Liver (tissue), 9 donors: Measurements from ENCODE around the gene PSMB1. TPM values are rescaled to one million over a fixed set of nuclear protein-coding genes. Genes with fewer than 3 reads are reported as not detected.

Experiments
- DNase-seq: peaks from one replicate; pipeline ENCODE4 v3.0.0-alpha.2; 2017; ENCODE audit warnings: low spot score
- H3K27ac ChIP-seq, 2 donors: one replicate each; pipeline ENCODE4 v1.7.0; 2013; ENCODE audit warnings: inconsistent platforms in 2 of 2, low read length in 2 of 2, control low read depth in 1 of 2, low read depth in 1 of 2, mild to moderate bottlenecking in 1 of 2
- H3K27me3 ChIP-seq, 4 donors: one replicate each; pipeline versions ENCODE4 v1.6.1 to v1.7.0; 2013; ENCODE audit warnings: low read length in 3 of 4, inconsistent platforms in 1 of 4, mild to moderate bottlenecking in 1 of 4, moderate library complexity in 1 of 4; ENCODE audit not compliant: control insufficient read depth in 4 of 4, insufficient read depth in 4 of 4
- H3K36me3 ChIP-seq, 4 donors: one replicate each; pipeline versions ENCODE4 v1.6.1 to v1.7.0; 2013; ENCODE audit warnings: low read length in 3 of 4, mild to moderate bottlenecking in 3 of 4, low read depth in 1 of 4, moderate library complexity in 1 of 4; ENCODE audit not compliant: control insufficient read depth in 4 of 4, insufficient read depth in 3 of 4
- H3K4me1 ChIP-seq, 4 donors: one replicate each; pipeline versions ENCODE4 v1.6.1 to v1.7.0; 2013; ENCODE audit warnings: low read length in 3 of 4, mild to moderate bottlenecking in 3 of 4, moderate library complexity in 1 of 4; ENCODE audit not compliant: control insufficient read depth in 4 of 4, insufficient read depth in 4 of 4
- H3K4me3 ChIP-seq, 3 donors: one replicate each; pipeline versions ENCODE4 v1.6.1 to v1.7.0; 2013; ENCODE audit warnings: low read length in 3 of 3, control low read depth in 1 of 3, low read depth in 1 of 3, mild to moderate bottlenecking in 1 of 3
- H3K9ac ChIP-seq, 2 donors: one replicate each; pipeline ENCODE4 v1.7.0; 2013; ENCODE audit warnings: low read length in 2 of 2, mild to moderate bottlenecking in 2 of 2, moderate library complexity in 2 of 2, control low read depth in 1 of 2, low read depth in 1 of 2
- H3K9me3 ChIP-seq, 4 donors: one replicate each; pipeline versions ENCODE4 v1.6.1 to v1.7.0; 2013; ENCODE audit warnings: low read length in 3 of 4; ENCODE audit not compliant: control insufficient read depth in 4 of 4
- ATF3 ChIP-seq: IDR thresholded peaks from 2 replicates; pipeline ENCODE4 v1.6.1; 2016; ENCODE audit warnings: antibody characterized with exemption
- CTCF ChIP-seq: fragments of 150-350 bp; IDR thresholded peaks from 2 replicates; pipeline ENCODE4 v1.5.1; 2017; ENCODE audit warnings: improper control_type of control experiment, low read depth, low read length; ENCODE audit not compliant: missing input control
- EGR1 ChIP-seq, 2 donors: IDR thresholded peaks; 2 replicates each; pipeline ENCODE4 v1.6.1; 2016 to 2018; ENCODE audit warnings: antibody characterized with exemption in 2 of 2, low read depth in 2 of 2
- FOXA1 ChIP-seq: IDR thresholded peaks from 2 replicates; pipeline ENCODE4 v1.6.1; 2016; ENCODE audit warnings: antibody characterized with exemption
- FOXA2 ChIP-seq: IDR thresholded peaks from 2 replicates; pipeline ENCODE4 v1.6.1; 2016; ENCODE audit warnings: antibody characterized with exemption
- GABPA ChIP-seq, 2 donors: IDR thresholded peaks in 1 of 2; conservative IDR thresholded peaks in 1 of 2; 2 replicates each; pipeline ENCODE4 v1.6.1; 2016; ENCODE audit warnings: antibody characterized with exemption in 2 of 2, mild to moderate bottlenecking in 1 of 2, moderate library complexity in 1 of 2
- HNF4A ChIP-seq, 2 donors: conservative IDR thresholded peaks; 2 replicates each; pipeline ENCODE4 v1.6.1; 2016; ENCODE audit warnings: antibody characterized with exemption in 2 of 2, mild to moderate bottlenecking in 2 of 2
- HNF4G ChIP-seq: IDR thresholded peaks from 2 replicates; pipeline ENCODE4 v1.6.1; 2016; ENCODE audit warnings: antibody characterized with exemption
- JUND ChIP-seq, 2 donors: IDR thresholded peaks; 2 replicates each; pipeline ENCODE4 v1.6.1; 2016; ENCODE audit warnings: antibody characterized with exemption in 2 of 2
- MAX ChIP-seq: IDR thresholded peaks from 2 replicates; pipeline ENCODE4 v1.6.1; 2016; ENCODE audit warnings: antibody characterized with exemption
- NR2F2 ChIP-seq: IDR thresholded peaks from 2 replicates; pipeline ENCODE4 v1.6.1; 2016; ENCODE audit warnings: antibody characterized with exemption
- RAD21 ChIP-seq, 2 donors: IDR thresholded peaks; 2 replicates each; pipeline ENCODE4 v1.6.1; 2016; ENCODE audit warnings: antibody characterized with exemption in 2 of 2, mild to moderate bottlenecking in 2 of 2
- REST ChIP-seq: IDR thresholded peaks from 2 replicates; pipeline ENCODE4 v1.6.1; 2016; ENCODE audit warnings: antibody characterized with exemption, mild to moderate bottlenecking
- RXRA ChIP-seq, 2 donors: IDR thresholded peaks; 2 replicates each; pipeline ENCODE4 v1.6.1; 2017 to 2018; ENCODE audit warnings: antibody characterized with exemption in 2 of 2, mild to moderate bottlenecking in 1 of 2
- SP1 ChIP-seq: IDR thresholded peaks from 2 replicates; pipeline ENCODE4 v1.6.1; 2018; ENCODE audit warnings: antibody characterized with exemption, mild to moderate bottlenecking
- TAF1 ChIP-seq: conservative IDR thresholded peaks from 2 replicates; pipeline ENCODE4 v1.6.1; 2016; ENCODE audit warnings: antibody characterized with exemption, mild to moderate bottlenecking
- YY1 ChIP-seq: IDR thresholded peaks from 2 replicates; pipeline ENCODE4 v1.6.1; 2016; ENCODE audit warnings: antibody characterized with exemption, mild to moderate bottlenecking
- ZBTB33 ChIP-seq: IDR thresholded peaks from 2 replicates; pipeline ENCODE4 v1.6.1; 2016; ENCODE audit warnings: antibody characterized with exemption
- WGBS: extraction: QIAGEN DNeasy Blood & Tissue Kit; methylation state at CpG from one replicate; pipeline ENCODE4 v1.1.7; 2013; 5-methylcytosine and 5-hydroxymethylcytosine counted together
- polyA plus RNA-seq, 2 donors: library from polyadenylated mRNA; stranded (reverse) in 1 of 2; unstranded in 1 of 2; fragments of 200-250 nt in 1 of 2; fragments of >200 nt in 1 of 2; fragmentation: Nextera tagmentation in 1 of 2; extraction: Ambion mirVana in 1 of 2; gene quantifications; one replicate each; pipeline versions ENCODE4 v1.2.1 to v1.2.3, GENCODE V29; 2013 to 2015
- total RNA-seq, 2 donors: library from RNA; depleted of rRNA; stranded (reverse); fragments of >200 nt; gene quantifications; one replicate each; pipeline ENCODE4 v1.2.3, GENCODE V29; 2014
- donor health status: healthy.
- donor health status: healthy.
- donor health status: healthy.
- donor health status: healthy.
- donor health status: healthy.

Gene PSMB1
- total and polyA plus RNA-seq, 4 donors: 177 to 314 (median 188) TPM

- peak within 1 kb of the TSS; percentile 80 to 98 for H3K27ac ChIP-seq
- DNase-seq: peak; percentile 97
- H3K9me3 ChIP-seq: no peaks in the 10 kb centered on the region
- H3K4me3 ChIP-seq: peak within 1 kb of the TSS; percentile 88 to 100 (median 91)
- WGBS: under 1% methylated on average over 51 of the region's 51 CpGs
- H3K27me3 ChIP-seq: no peaks in the 10 kb centered on the region
- H3K4me1 ChIP-seq: peaks cover 5 to 47% (median 41%) of the 10 kb centered on the region in 4 donors
- peaks cover 0 to 2% (median 0%) of the 10 kb centered on the region in 4 donors for H3K36me3 ChIP-seq
- TF ChIP-seq GABPA (IDR thresholded peaks at IDR 0.05 in 1 of 2, conservative IDR thresholded peaks at IDR 0.05 in 1 of 2): peak; percentile 97 to 100
- TF ChIP-seq JUND (IDR thresholded peaks at IDR 0.05): peak; percentile 53 to 65
- TF ChIP-seq RAD21 (IDR thresholded peaks at IDR 0.05): peak in 1 of 2 donors; percentile 12
- TF ChIP-seq HNF4A (conservative IDR thresholded peaks at IDR 0.05): peak; percentile 64 to 75
- TF ChIP-seq TAF1: peak; percentile 75
- TF ChIP-seq RXRA (IDR thresholded peaks at IDR 0.05): peak; percentile 96 to 98
- TF ChIP-seq SP1: peak; percentile 91
- peak; percentile 63 to 79 for TF ChIP-seq EGR1 (IDR thresholded peaks at IDR 0.05; ENCODE audit: low read depth in 2 of 2)
- TF ChIP-seq ZBTB33: peak; percentile 93
- peak; percentile 37 for TF ChIP-seq HNF4G
- peak; percentile 22 for TF ChIP-seq FOXA1
- peak; percentile 98 for TF ChIP-seq YY1
- peak; percentile 68 for TF ChIP-seq REST
- TF ChIP-seq MAX: peak; percentile 87
- peak; percentile 61 for TF ChIP-seq ATF3
- TF ChIP-seq CTCF: no peak
- peak; percentile 99 for TF ChIP-seq NR2F2
- peak; percentile 69 for TF ChIP-seq FOXA2
- peak within 1 kb of the TSS; percentile 59 to 100 for H3K9ac ChIP-seq
Measured at GRCh38 chr6:170554013-170554795, 1.1 kb upstream of the PSMB1 start, which contains the start of gene TBP. Gene TBP (plus strand): TSS chr6:170554369. CDS start chr6:170557030, 2,661 bp downstream.
